GM23248 (cell line): Measurements from ENCODE around the gene SMPD3.

Experiments used
- EZH2 ChIP-seq: fragments of 200-600 bp; sonication (generic); IDR thresholded peaks from 2 replicates; pipeline ENCODE4 v1.6.1; 2018; ENCODE audit warnings: antibody characterized with exemption, mild to moderate bottlenecking; ENCODE audit not compliant: insufficient read depth, poor library complexity, severe bottlenecking
- EZH2phosphoT487 ChIP-seq: fragments of 200-600 bp; sonication (generic); IDR thresholded peaks from 2 replicates; pipeline ENCODE4 v1.6.1; 2018; ENCODE audit warnings: antibody characterized with exemption, moderate library complexity, mild to moderate bottlenecking, low read depth; ENCODE audit not compliant: insufficient read depth

DNA sequence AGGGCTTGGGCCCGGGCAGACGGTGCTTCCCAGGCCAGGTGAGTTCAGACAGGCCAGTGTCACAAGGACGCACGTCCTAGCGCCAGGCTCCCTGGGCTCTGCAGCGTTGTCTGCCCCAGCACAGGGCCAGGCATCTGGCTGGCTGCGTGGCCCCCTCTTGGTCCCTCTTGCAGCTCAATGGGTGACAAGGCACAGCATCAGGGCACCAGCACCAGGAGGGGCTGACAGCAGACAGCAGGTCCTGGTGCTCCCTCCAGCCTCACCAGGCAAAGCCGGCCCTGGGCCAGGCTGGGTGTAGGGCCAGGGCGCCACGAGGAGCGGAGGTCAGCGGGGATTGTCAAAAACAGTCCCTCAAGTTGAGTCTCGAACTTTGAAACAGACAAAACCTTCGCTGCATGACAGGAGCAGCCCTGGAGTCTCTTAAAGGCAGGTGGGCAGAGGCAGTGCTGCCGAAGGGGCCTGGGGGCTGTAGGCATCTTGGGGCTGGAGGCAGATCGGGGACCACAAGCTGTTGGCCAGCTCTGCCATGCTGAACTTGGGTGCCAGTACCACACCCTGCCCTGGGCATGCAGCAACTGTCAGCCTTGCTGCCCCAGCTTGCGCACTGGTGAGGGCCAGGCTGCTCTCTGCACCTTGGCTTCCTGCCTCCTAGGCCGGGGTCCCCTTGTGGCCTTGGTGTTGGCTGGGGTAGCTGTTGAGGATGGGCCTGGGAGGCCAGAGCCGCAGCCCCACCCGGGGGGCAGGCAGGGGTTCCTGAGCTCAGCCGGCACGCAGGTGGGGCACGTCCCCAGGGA, 88.7 kb downstream of the SMPD3 start:
- TF ChIP-seq EZH2phosphoT487 = no peak
- TF ChIP-seq EZH2 = no peak
